Measurements from ENCODE around the gene TMEM164. TPM values are rescaled to one million over a fixed set of nuclear protein-coding genes. Genes with fewer than 3 reads are reported as not detected.

TMEM164 gene
- total and polyA plus RNA-seq, 2 of the 4 experiments (the other 2 are of a cell fraction), result 6.3 to 7.1 TPM

- dilution Hi-C loops (cut with HindIII; ENCODE audit: low sequenced_read_pairs, unreplicated experiment), result no loop called here
- H3K36me3 ChIP-seq (ENCODE audit: control insufficient read depth, insufficient read depth, low read length), result 0 out of 2 replicates have a peak, but pooled peaks cover 2% of the 10 kb centered on the region
- no peak overlapping the region for H3K4ac ChIP-seq (ENCODE audit: low read depth, low read length)
- TF ChIP-seq USF2 (IDR thresholded peaks at IDR 0.05; ENCODE audit: low read depth, low read length), result no peak
- no peak for TF ChIP-seq MAZ (IDR thresholded peaks at IDR 0.05; ENCODE audit: borderline replicate concordance, low read depth, low read length)
- TF ChIP-seq RCOR1 (IDR thresholded peaks at IDR 0.05; ENCODE audit: insufficient replicate concordance, low read length), result no peak
- no peak for TF ChIP-seq BHLHE40 (IDR thresholded peaks at IDR 0.05; ENCODE audit: low read depth, low read length)
- no peak for TF ChIP-seq SMC3 (IDR thresholded peaks at IDR 0.05; ENCODE audit: low read depth, low read length)
- no peak for TF ChIP-seq FOS (IDR thresholded peaks at IDR 0.05; ENCODE audit: low read depth, low read length)
- H2BK20ac ChIP-seq (ENCODE audit: low read depth, low read length), result no peak overlapping the region
- H4K8ac ChIP-seq (ENCODE audit: low read depth in 2 of 2, low read length in 2 of 2), result no peak overlapping the region
- peaks cover 6% of the 10 kb centered on the region for H3K27me3 ChIP-seq (ENCODE audit: control insufficient read depth, insufficient read depth, low read length)
- POLR2A ChIA-PET (ENCODE audit: unreplicated experiment), result interaction anchor here (0.5 kb wide), 1 partner anchor 478 kb away, joined by 4 read pairs; no protein-coding TSS in a partner anchor
- no peak overlapping the region for H3K4me3 ChIP-seq (ENCODE audit: insufficient read depth, low read depth, low read length)
- H3K79me1 ChIP-seq (ENCODE audit: low read depth in 1 of 2, low read length in 2 of 2), result no peaks in the 10 kb centered on the region
- no peaks in the 10 kb centered on the region for H3K4me1 ChIP-seq (ENCODE audit: control insufficient read depth, insufficient read depth, low read length)
- H4K5ac ChIP-seq (ENCODE audit: low read depth, low read length), result no peak overlapping the region
- H2AK9ac ChIP-seq (replicated peaks; ENCODE audit: low read depth, low read length, poor library complexity), result no peak overlapping the region
- no peak overlapping the region for H3K4me2 ChIP-seq (ENCODE audit: low read depth, low read length)
- no peak overlapping the region for H2AK5ac ChIP-seq (ENCODE audit: low read depth, low read length)
- no peak overlapping the region for H2BK5ac ChIP-seq (ENCODE audit: low read depth, low read length, poor library complexity, severe bottlenecking)
- in situ Hi-C loops (cut with MboI; ENCODE audit: low sequenced_read_pairs), result no loop called here
- BruUV-seq (replicated peaks), result no TSS peak
- intact Hi-C loops (cut with micrococcal nuclease), result no loop called here
- no peak overlapping the region for H3K56ac ChIP-seq (ENCODE audit: extremely low read depth, insufficient read depth, low read length)
- DNase-seq, result no peak
- H4K20me1 ChIP-seq (ENCODE audit: insufficient read depth, low read length), result peaks cover 6% of the 10 kb centered on the region; the same call in 1 of the 2 replicates
- H2AFZ ChIP-seq (replicated peaks; ENCODE audit: low read length, poor library complexity), result no peak overlapping the region
- no peak overlapping the region for H2BK120ac ChIP-seq (ENCODE audit: low read depth, low read length)
- H3K27ac ChIP-seq (ENCODE audit: insufficient read depth, low read length), result no peak overlapping the region
- H3K9me3 ChIP-seq (ENCODE audit: control insufficient read depth, insufficient read depth, low read length), result no peaks in the 10 kb centered on the region
- H3K23ac ChIP-seq (ENCODE audit: low read depth, low read length), result no peak overlapping the region
- H4K91ac ChIP-seq (ENCODE audit: insufficient read depth, low read depth, low read length), result no peak overlapping the region
- WGBS, 2 experiments (ENCODE audit: extremely low coverage in 2 of 2, insufficient read length in 1 of 2), result no CpG with 5 or more reads among the region's 2 CpGs
- H3K18ac ChIP-seq (ENCODE audit: low read depth, low read length), result no peak overlapping the region
- ATAC-seq (ENCODE audit: low read depth), result no peak
- CTCF ChIA-PET, result interaction anchor here (1.0 kb wide), 1 partner anchor 11 kb away, joined by 3 read pairs; no protein-coding TSS in a partner anchor
- H3K9me1 ChIP-seq (ENCODE audit: insufficient read depth, low read length), result 0 out of 2 replicates have a peak, but pooled peaks cover 3% of the 10 kb centered on the region
- H3K14ac ChIP-seq (replicated peaks; ENCODE audit: low read depth, low read length), result no peak overlapping the region
- H2BK15ac ChIP-seq (ENCODE audit: low read depth, low read length), result no peak overlapping the region
- H3K9ac ChIP-seq (ENCODE audit: low read depth, low read length), result no peak overlapping the region
Observed at GRCh38 chrX:110015032-110015431, 12.1 kb downstream of the TMEM164 start.

Data from IMR-90 (cell line).